Mucosa of descending colon (tissue), 3 donors: Measurements from ENCODE around the gene SELENOI. TPM values are rescaled to one million over a fixed set of nuclear protein-coding genes. Genes with fewer than 3 reads are reported as not detected.
"Not testable (repeated sequence)": the region's sequence is repeated elsewhere in the genome, so short reads cannot be mapped to it uniquely, and the experiment has no call there.

Experiments used
- ATAC-seq: fragments of 200-7000 bp; cut with Tn5 transposase; one replicate; pipeline ENCODE4 v1.9.1; 2020; ENCODE audit warnings: mild to moderate bottlenecking, moderate library complexity
- DNase-seq, 3 donors: peaks; one replicate each; pipeline ENCODE4 v3.0.0-alpha.2; 2020
- H3K36me3 ChIP-seq: fragments of 200-600 bp; one replicate; pipeline ENCODE4 v1.8.0; 2021; ENCODE audit warnings: low read depth, mild to moderate bottlenecking
- H3K4me1 ChIP-seq: fragments of 200-600 bp; one replicate; pipeline ENCODE4 v1.8.0; 2021; ENCODE audit warnings: low read depth, mild to moderate bottlenecking
- H3K4me3 ChIP-seq: fragments of 200-600 bp; one replicate; pipeline ENCODE4 v1.8.0; 2021; ENCODE audit warnings: mild to moderate bottlenecking
- H3K9me3 ChIP-seq: fragments of 200-600 bp; one replicate; pipeline ENCODE4 v1.8.0; 2021; ENCODE audit warnings: mild to moderate bottlenecking
- intact Hi-C, 2 donors: fragments of 100-400 bp; cut with DNase I in 1 of 2; cut with micrococcal nuclease in 1 of 2; formaldehyde crosslinking; loops; one replicate each; pipeline versions ENCODE4 v1.11.0 to v1.11.1; 2022; cut with DNase I, micrococcal nuclease
- total RNA-seq, 3 donors: library from RNA; stranded (reverse); fragmentation: NEBNext Ultra II Directional in 2 of 3; extraction: Animal tissue kit (Norgen Biotek cat#: 25700) in 2 of 3; gene quantifications; one replicate each; pipeline versions ENCODE4 v1.2.1 to v1.2.4, GENCODE V29; 2021 to 2023
- TF ChIP-seq, protein P1 (sequence below): fragments of 200-600 bp; IDR thresholded peaks from one replicate; pipeline ENCODE4 v1.8.0; 2022; ENCODE audit warnings: antibody characterized with exemption, mild to moderate bottlenecking
- donor health status: DM: no; HTN: no; CAD: no; lungs with moderate emphysema.
- donor health status: DM: no; HTN: no; CAD: no.
- donor health status: DM: no; HTN: yes; CAD: no.

SELENOI gene
- total RNA-seq, 3 donors from 2014 or later, result 27.4 to 42.6 (median 28.0) TPM

DNA sequence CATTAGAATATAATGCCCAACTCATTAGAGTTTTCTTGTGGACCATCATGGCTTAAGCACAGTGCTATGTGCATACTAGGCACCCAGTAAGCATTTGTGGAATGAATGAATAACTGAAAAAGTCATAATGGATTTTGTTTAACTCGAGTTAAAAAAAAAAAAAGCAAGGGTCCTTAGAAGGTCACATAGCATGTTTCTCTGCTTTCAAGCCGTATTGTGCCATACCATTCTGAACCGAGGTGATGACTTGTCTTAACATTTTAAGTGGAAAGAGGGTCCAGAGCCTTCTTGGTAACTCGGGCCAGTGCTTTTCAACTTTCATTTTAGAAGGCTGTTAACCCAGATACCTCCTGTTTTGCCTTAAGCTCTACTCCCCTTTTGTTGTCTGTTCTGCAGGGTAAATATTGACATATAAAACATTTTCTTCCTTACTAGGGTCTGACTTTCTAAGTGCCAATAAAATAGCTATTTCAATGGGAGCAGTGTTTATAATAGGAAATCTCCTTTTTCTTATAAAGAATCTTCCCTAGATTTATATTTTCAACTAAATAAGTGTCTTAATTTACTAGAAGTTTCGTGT lies 1.4 kb downstream of the SELENOI start:
- Histone ChIP-seq H3K9me3 (no peaks in the 10 kb centered on the region), H3K4me1 (peaks cover 28% of the 10 kb centered on the region), H3K36me3 (no peaks in the 10 kb centered on the region), H3K4me3 (no peak overlapping the region)
- intact Hi-C loops, result no loop called here
- no peak for DNase-seq
- TF ChIP-seq, protein P1, sequence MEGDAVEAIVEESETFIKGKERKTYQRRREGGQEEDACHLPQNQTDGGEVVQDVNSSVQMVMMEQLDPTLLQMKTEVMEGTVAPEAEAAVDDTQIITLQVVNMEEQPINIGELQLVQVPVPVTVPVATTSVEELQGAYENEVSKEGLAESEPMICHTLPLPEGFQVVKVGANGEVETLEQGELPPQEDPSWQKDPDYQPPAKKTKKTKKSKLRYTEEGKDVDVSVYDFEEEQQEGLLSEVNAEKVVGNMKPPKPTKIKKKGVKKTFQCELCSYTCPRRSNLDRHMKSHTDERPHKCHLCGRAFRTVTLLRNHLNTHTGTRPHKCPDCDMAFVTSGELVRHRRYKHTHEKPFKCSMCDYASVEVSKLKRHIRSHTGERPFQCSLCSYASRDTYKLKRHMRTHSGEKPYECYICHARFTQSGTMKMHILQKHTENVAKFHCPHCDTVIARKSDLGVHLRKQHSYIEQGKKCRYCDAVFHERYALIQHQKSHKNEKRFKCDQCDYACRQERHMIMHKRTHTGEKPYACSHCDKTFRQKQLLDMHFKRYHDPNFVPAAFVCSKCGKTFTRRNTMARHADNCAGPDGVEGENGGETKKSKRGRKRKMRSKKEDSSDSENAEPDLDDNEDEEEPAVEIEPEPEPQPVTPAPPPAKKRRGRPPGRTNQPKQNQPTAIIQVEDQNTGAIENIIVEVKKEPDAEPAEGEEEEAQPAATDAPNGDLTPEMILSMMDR, result no peak
- ATAC-seq, result no peak

DNA sequence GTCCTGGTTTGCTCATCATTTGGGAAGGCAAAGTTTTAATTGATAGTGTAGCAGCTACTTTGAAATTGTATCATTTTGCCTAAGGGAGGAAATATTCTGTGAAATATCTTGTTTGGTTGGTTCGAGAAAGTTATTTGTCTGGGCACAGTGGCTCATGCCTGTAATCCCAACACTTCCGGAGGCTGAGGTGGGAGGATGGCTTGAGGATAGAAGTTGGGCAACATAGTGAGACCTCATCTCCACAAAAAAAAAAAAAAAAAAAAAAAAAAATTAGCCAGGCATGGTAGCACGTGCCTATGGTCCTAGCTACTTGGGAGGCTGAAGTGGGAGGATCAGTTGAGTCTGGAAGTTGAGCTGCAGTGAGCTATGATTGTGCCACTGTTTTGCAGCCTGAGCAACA lies 3.7 kb downstream of the SELENOI start:
- H3K9me3 ChIP-seq, result no peaks in the 10 kb centered on the region
- peaks cover 19% of the 10 kb centered on the region for H3K4me1 ChIP-seq
- ATAC-seq, result no peak
- H3K4me3 ChIP-seq, result no peak overlapping the region
- no peak for DNase-seq
- intact Hi-C loops, result no loop called here
- TF ChIP-seq, protein P1, result no peak
- H3K36me3 ChIP-seq, result no peaks in the 10 kb centered on the region

DNA sequence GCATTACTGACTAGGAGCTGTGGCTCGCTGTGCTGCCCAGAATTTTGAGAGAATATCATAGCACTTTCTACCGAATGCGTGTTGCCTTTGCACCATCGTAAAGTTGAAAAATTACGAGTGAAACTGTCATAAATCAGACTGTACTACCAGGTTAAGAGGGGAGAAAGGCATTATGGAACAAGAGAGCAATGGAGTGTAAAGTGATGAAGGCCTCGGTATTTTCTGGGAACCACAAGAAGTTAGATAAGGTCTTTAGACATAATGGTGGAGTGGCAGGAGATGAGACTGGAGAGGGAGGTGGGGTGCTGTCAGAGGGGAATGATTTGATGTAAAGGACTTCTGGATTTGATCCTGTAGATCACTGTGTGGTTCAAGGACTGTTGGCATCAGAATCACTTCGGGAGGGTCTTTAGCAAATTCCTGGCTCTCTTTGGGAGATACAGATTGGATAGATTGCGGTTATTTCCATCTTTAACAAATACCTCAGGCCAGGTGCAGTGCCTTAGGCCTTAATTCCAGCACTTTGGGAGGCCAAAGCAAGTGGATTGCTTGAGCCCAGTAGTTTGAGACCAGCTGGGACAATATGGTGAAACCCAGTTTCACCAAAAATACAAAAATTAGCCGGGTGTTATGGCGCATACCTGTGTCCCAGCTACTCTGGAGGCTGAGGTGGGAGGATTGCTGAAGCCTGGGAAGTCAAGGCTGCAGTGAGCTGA lies 5.6 kb downstream of the SELENOI start:
- TF ChIP-seq, protein P1, result no peak
- Histone ChIP-seq H3K4me3 (no peak overlapping the region), H3K4me1 (peaks cover 16% of the 10 kb centered on the region), H3K36me3 (no peaks in the 10 kb centered on the region), H3K9me3 (no peaks in the 10 kb centered on the region)
- ATAC-seq (no peak), DNase-seq (no peak)
- intact Hi-C loops, result no loop called here

DNA sequence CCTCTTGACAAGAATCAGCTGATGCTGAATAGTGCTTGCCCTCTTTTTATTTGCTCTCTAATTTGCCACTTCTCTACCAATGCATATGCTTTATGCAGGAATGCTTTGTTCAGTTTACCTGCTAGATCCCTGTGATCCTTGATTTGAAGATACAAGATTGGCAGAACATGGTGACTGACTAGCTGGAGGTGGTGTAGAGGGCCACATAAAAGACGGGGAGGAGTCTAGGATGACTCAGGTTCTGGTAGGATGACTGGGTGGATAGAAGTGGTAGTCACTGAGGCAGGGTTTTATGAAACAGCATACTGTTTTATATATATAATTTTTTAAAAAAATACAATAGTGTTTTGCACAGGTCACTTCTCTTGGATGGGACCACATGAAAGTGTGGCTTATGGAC lies 6.9 kb downstream of the SELENOI start:
- DNase-seq (no peak), ATAC-seq (peak; percentile 69)
- Histone ChIP-seq H3K4me1 (peaks cover 6% of the 10 kb centered on the region), H3K9me3 (no peaks in the 10 kb centered on the region), H3K4me3 (no peak overlapping the region), H3K36me3 (no peaks in the 10 kb centered on the region)
- intact Hi-C loops, result no loop called here
- TF ChIP-seq, protein P1, result no peak

DNA sequence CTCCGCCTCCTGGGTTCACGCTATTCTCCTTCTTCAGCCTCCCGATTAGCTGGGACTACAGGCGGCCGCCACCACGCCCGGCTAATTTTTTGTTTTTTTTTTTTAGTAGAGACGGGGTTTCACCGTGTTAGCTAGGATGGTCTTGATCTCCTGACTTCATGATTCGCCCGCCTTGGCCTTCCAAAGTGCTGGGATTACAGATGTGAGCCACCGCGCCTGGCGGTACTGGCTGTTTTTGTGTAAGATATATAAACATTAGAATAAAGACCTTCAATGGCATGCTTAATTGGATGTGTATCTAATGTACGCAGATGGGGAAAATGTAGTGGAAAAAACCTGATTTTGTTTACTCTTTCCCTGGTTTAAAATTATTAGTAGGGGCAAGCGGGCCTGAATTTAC lies 8.5 kb downstream of the SELENOI start:
- H3K4me3 ChIP-seq, H3K9me3 ChIP-seq, H3K36me3 ChIP-seq, DNase-seq, ATAC-seq, intact Hi-C loops, H3K4me1 ChIP-seq: not testable (repeated sequence)
